ENCODE data around the gene RHCE.
"Not testable (repeated sequence)": the region's sequence is repeated elsewhere in the genome, so short reads cannot be mapped to it uniquely, and the experiment has no call there.

RHCE gene

DNA sequence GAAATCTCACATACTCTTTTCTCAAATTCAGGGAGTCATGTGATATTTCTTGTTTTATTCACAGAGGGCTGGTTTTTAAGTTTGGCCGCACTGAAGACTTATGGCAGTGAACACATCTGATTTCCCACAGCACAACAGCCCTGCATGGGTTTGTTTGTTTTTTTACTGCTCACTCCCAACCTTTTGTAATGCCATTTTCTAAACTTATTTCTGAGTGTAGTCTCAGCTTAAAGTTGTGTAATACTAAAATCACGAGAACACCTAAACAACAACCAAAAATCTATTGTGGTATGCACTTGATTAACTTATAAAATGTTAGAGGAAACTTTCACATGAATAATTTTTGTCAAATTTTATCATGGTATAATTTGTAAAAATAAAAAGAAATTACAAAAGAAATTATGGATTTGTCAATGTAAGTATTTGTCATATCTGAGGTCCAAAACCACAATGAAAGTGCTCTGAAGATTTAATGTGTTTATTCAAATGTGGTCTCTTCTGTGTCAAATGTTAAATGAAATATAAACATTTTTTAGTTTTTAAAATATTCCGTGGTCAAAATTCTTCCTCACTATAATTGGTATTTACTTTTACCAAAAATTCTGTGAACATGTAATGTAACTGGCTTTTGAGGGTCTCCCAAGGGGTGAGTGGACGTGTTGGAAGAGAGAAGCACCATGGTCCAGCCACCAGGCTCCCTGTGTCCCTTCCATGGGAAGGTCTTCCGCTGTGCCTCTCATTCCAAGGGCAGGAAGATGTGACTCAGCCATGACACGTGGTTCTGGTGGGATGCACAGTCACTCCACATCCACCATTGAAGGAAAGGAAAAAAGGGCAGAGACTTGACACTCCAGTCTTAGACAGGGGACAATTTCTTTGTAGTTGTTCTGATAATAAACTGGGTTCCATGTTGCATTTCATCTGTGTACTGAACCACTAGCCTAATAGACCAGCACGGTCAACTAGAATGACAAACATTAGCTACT, 59.7 kb downstream of the RHCE start:
- Mint-ChIP-seq H3K9me3 (no peaks in the 10 kb centered on the region), H3K4me3 (no peak overlapping the region), H3K36me3 (ENCODE audit: low read depth) (peaks cover 46% of the 10 kb centered on the region), H3K4me1 (ENCODE audit: low read depth) (peaks cover 23% of the 10 kb centered on the region), H3K27me3 (ENCODE audit: low read depth) (no peaks in the 10 kb centered on the region), H3K27ac (no peak overlapping the region)
- DNase-seq (ENCODE audit: low spot score), result no peak

- Mint-ChIP-seq H3K9me3 (no peaks in the 10 kb centered on the region), H3K27ac (peak overlapping the region; percentile 84), H3K4me1 (ENCODE audit: low read depth) (peaks cover 41% of the 10 kb centered on the region), H3K27me3 (ENCODE audit: low read depth) (no peaks in the 10 kb centered on the region), H3K4me3 (peak overlapping the region; percentile 70), H3K36me3 (ENCODE audit: low read depth) (peaks cover 60% of the 10 kb centered on the region)
- no peak for DNase-seq (ENCODE audit: low spot score)
Observed at GRCh38 chr1:25356848-25357247, 63.8 kb downstream of the RHCE start.

- H3K4me3 Mint-ChIP-seq, result peak overlapping the region; percentile 54
- H3K27me3 Mint-ChIP-seq (ENCODE audit: low read depth), result no peaks in the 10 kb centered on the region
- peak overlapping the region; percentile 84 for H3K27ac Mint-ChIP-seq
- peaks cover 59% of the 10 kb centered on the region for H3K36me3 Mint-ChIP-seq (ENCODE audit: low read depth)
- peaks cover 41% of the 10 kb centered on the region for H3K4me1 Mint-ChIP-seq (ENCODE audit: low read depth)
- H3K9me3 Mint-ChIP-seq, result no peaks in the 10 kb centered on the region
- DNase-seq (ENCODE audit: low spot score), result no peak
Observed at GRCh38 chr1:25356441-25356840, 64.2 kb downstream of the RHCE start.

GRCh38 chr1:25355841-25356395, 64.7 kb downstream of the RHCE start:
- Mint-ChIP-seq H3K4me1 (ENCODE audit: low read depth) (peaks cover 41% of the 10 kb centered on the region), H3K27me3 (ENCODE audit: low read depth) (no peaks in the 10 kb centered on the region), H3K27ac (peak overlapping the region; percentile 84), H3K4me3 (peak overlapping the region; percentile 54), H3K36me3 (ENCODE audit: low read depth) (peaks cover 55% of the 10 kb centered on the region), H3K9me3 (no peaks in the 10 kb centered on the region)
- DNase-seq (ENCODE audit: low spot score), result peak; percentile 25

DNA sequence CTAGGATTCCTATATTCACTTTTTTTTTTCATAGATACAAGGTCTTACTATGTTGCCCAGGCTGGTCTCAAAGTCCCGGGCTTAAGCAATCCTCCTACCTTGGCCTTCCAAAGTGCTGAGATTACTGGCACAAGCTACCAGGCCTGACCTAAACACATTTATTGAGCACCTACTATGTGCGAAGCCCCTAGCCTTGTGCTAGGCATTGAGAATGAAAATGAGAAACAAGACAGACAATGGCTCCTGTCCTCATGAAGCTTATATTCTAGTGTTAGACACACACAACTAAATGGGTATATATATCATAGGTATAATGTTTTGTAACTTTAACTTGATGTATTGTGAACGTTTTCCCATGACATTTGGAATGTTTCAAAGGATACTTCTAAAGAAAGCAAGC, 71.0 kb downstream of the RHCE start:
- no peak for DNase-seq (ENCODE audit: low spot score)
- Mint-ChIP-seq H3K36me3 (ENCODE audit: low read depth) (peaks cover 48% of the 10 kb centered on the region), H3K4me3 (no peak overlapping the region), H3K27me3 (ENCODE audit: low read depth) (no peaks in the 10 kb centered on the region), H3K9me3 (no peaks in the 10 kb centered on the region), H3K4me1 (ENCODE audit: low read depth) (peaks cover 18% of the 10 kb centered on the region), H3K27ac (no peak overlapping the region)

- Mint-ChIP-seq H3K27ac (no peak overlapping the region), H3K9me3 (no peaks in the 10 kb centered on the region), H3K4me1 (ENCODE audit: low read depth) (peaks cover 18% of the 10 kb centered on the region), H3K36me3 (ENCODE audit: low read depth) (peaks cover 53% of the 10 kb centered on the region), H3K27me3 (ENCODE audit: low read depth) (no peaks in the 10 kb centered on the region), H3K4me3 (no peak overlapping the region)
- DNase-seq (ENCODE audit: low spot score), result no peak
Observed at GRCh38 chr1:25347556-25347955, 73.1 kb downstream of the RHCE start.

DNA sequence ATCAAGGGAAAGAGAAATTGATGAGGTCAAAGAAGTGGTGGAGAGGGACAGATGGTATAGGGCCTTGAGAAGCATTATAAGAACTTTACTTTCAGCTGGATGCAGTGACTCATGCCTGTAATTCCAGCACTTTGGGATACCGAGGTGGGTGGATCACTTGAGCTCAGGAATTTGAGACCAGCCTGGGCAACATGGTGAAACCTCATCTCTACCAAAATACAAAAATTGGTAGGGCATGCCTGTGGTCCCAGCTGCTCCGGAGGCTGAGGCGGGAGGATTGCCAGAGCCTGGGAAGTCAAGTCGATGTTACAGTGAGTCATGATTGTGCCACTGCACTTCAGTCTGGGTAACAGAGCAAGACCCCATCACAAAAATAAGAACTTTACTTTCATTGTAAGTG, 76.8 kb downstream of the RHCE start:
- DNase-seq (ENCODE audit: low spot score), result no peak
- H3K27me3 Mint-ChIP-seq (ENCODE audit: low read depth), result no peaks in the 10 kb centered on the region
- peaks cover 34% of the 10 kb centered on the region for H3K4me1 Mint-ChIP-seq (ENCODE audit: low read depth)
- H3K9me3 Mint-ChIP-seq, result no peaks in the 10 kb centered on the region
- no peak overlapping the region for H3K4me3 Mint-ChIP-seq
- H3K27ac Mint-ChIP-seq, result peak overlapping the region; percentile 42
- peaks cover 46% of the 10 kb centered on the region for H3K36me3 Mint-ChIP-seq (ENCODE audit: low read depth)

DNA sequence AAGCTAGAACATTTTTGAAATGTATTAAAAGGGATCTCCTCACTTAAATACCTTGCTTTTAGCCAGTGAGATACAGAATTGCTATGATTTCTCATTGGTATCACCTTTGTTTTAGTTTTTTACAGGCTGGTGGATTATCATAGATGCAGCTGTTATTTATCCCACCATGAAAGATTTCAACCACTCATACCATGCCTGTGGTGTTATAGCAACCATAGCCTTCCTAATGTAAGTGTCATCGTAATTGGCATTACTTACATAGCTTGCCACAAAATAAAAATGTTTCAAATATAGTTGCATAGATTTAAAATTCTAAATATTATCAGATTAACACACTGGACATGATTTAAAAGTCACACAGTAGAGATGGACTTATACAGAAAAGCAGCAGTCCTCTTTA, 77.8 kb downstream of the RHCE start:
- DNase-seq (ENCODE audit: low spot score), result no peak
- Mint-ChIP-seq H3K4me1 (ENCODE audit: low read depth) (peaks cover 29% of the 10 kb centered on the region), H3K4me3 (no peak overlapping the region), H3K9me3 (no peaks in the 10 kb centered on the region), H3K27ac (no peak overlapping the region), H3K27me3 (ENCODE audit: low read depth) (no peaks in the 10 kb centered on the region), H3K36me3 (ENCODE audit: low read depth) (peaks cover 41% of the 10 kb centered on the region)

DNA sequence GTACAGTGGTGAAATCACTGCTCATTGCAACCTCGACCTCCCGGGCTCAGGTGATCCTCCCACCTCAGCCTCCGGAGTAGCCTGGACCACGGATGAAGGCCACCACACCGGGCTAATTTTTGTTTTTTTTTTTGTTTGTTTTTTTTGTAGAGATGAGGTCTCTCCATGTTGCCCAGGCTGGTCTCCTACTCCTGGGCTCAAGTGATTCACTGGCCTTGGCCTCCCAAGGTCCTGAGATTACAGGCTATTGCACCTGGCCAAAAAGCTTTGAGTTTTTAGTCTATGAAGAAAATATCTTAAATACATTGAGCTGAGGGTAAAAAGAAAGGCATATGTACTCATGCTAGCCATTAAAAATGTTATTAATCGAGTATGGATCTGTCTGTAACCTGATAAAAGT, 78.9 kb downstream of the RHCE start:
- Mint-ChIP-seq H3K27ac (no peak overlapping the region), H3K27me3 (ENCODE audit: low read depth) (no peaks in the 10 kb centered on the region), H3K4me3 (no peak overlapping the region), H3K9me3 (no peaks in the 10 kb centered on the region), H3K4me1 (ENCODE audit: low read depth) (peaks cover 25% of the 10 kb centered on the region), H3K36me3 (ENCODE audit: low read depth) (peaks cover 38% of the 10 kb centered on the region)
- DNase-seq (ENCODE audit: low spot score), result no peak

DNA sequence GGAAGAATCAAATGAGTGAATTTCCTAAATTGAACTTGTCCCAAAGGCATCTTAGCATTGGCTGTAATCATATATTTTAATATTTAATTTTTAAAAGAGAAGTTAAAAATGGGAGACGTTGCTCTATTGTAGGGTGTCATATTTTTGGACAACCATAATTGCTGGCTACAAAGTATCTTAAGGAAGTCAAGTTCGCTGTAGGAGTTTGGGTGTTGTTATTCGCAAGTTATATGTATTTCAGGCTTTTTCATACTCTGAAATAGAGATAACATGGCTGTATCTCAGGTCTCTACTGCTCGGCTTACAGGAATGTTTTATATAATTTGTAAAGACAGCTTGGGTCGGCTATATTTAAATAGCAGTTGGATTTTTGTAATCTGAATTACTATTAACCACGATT, 81.6 kb downstream of the RHCE start:
- Mint-ChIP-seq H3K36me3 (ENCODE audit: low read depth) (peaks cover 32% of the 10 kb centered on the region), H3K4me3 (peak overlapping the region; percentile 97), H3K27ac (peak overlapping the region; percentile 94), H3K9me3 (no peaks in the 10 kb centered on the region), H3K4me1 (ENCODE audit: low read depth) (peaks cover 27% of the 10 kb centered on the region), H3K27me3 (ENCODE audit: low read depth) (no peaks in the 10 kb centered on the region)
- DNase-seq (ENCODE audit: low spot score), result no peak

DNA sequence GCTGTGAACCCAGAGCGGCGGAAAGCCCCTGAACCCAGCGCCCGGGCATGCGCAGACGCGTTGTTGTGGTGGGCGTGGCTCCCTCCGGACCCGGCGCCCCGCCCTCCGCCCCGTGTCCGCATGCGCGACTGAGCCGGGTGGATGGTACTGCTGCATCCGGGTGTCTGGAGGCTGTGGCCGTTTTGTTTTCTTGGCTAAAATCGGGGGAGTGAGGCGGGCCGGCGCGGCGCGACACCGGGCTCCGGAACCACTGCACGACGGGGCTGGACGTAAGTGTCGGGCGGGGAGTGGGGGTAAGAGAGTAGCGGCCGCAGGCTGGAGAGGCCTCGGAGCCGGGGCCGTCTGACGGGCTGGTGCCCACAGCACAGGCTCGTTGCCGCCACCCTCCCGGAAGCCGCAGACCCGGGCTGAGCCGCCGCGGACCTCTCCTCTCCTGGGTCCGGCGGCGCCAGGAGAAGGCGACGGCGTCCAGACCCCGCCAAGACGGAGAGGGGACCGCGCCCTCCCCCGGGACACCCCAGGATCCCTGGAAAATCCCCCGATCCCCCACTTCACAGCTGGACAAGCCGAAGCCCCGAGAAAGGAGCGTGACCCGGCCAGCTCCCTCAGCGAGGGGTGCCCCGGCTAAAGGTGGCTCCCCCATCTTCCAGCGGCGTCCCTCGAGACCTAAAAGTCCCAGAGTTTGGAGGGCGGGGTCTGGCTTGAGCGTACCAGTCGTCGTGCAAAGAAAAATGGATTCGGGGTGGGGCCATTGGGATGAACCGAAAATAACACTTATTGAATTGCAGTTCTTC, 82.2 kb downstream of the RHCE start, which contains the start of gene TMEM50A:
TSS of gene TMEM50A (plus strand) at position 147 of the 794 bp plus-strand sequence. CDS start 2,153 bp downstream, outside the sequence.
- Mint-ChIP-seq H3K9me3 (no peaks in the 10 kb centered on the region), H3K4me1 (ENCODE audit: low read depth) (peaks cover 24% of the 10 kb centered on the region), H3K27me3 (ENCODE audit: low read depth) (no peaks in the 10 kb centered on the region), H3K36me3 (ENCODE audit: low read depth) (peaks cover 32% of the 10 kb centered on the region), H3K4me3 (peak within 1 kb of the TSS; percentile 97), H3K27ac (peak within 1 kb of the TSS; percentile 94)
- peak; percentile 95 for DNase-seq (ENCODE audit: low spot score)

DNA sequence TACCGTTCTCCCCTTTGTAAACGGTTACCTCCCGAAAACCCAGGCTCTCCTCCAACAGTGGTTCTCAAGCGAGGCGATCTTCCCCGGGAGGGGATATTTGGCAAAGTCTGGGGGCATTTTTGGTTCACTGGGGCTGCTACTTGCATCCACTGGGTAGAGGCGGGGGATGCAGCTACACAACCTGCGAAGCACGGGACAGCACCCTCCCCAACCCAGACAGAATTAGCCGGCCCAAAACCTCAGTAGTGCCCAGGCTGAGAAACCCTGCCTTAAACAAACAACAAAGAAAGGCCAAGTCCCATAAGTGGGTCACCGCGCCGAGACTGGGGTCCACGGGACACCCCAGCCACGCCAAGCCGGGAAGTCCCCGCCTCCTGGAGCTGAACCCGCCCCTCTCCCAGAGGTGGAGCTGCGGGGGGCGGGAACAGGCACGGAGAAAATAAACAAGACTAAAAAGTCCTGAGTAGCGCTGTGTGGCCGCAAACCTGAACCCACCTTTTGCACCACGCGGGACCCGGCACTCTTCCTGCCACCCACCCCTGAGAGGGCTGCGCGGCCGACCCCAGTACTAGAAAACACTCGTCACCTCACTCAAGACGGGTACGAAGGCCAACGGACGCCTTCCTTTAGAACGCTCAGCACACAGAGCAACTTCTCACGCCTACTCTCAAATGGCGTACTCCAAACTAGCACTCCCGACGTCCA, 83.0 kb downstream of the RHCE start:
- not testable (repeated sequence) for H3K27me3 Mint-ChIP-seq (ENCODE audit: low read depth); H3K9me3 Mint-ChIP-seq
- Mint-ChIP-seq H3K4me1 (ENCODE audit: low read depth) (peaks cover 22% of the 10 kb centered on the region), H3K4me3 (peak overlapping the region; percentile 97), H3K27ac (peak overlapping the region; percentile 94), H3K36me3 (ENCODE audit: low read depth) (peaks cover 29% of the 10 kb centered on the region)
- peak; percentile 41 for DNase-seq (ENCODE audit: low spot score)

DNA sequence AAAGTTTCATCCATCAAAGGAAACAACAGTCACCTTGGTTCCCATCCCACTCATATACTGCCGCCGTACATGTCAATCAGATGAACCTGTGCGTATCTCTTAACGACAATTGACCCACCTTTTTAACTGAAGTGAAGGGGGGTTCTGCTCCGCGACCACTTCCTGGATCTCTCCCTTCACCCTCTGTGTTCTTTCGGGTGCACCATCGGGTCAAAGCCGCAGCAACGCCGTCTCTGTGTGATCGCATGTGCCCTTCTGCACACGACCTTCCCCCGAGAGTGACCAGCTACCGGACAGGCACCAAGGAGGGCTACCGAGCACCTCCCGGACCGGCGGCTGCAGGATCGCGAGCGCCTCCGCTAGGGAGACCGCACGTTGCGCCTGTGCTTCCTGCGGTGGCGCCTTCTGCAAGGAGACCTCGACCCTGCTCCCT, 83.7 kb downstream of the RHCE start:
- peak; percentile 49 for DNase-seq (ENCODE audit: low spot score)
- H3K9me3 Mint-ChIP-seq; H3K27me3 Mint-ChIP-seq (ENCODE audit: low read depth): not testable (repeated sequence)
- H3K4me1 Mint-ChIP-seq (ENCODE audit: low read depth), result peaks cover 21% of the 10 kb centered on the region
- H3K27ac Mint-ChIP-seq, result peak overlapping the region; percentile 79
- peak overlapping the region; percentile 93 for H3K4me3 Mint-ChIP-seq
- peaks cover 28% of the 10 kb centered on the region for H3K36me3 Mint-ChIP-seq (ENCODE audit: low read depth)
